Mesenchymal stem cell (in vitro differentiated cells and primary cell): ENCODE measurements around the gene MCM9.

Experiments
- DNase-seq: peaks from one replicate; pipeline ENCODE4 v3.0.0-alpha.2; 2013
- H2AFZ ChIP-seq: one replicate; pipeline ENCODE4 v1.6.1; 2013; ENCODE audit warnings: low read depth, mild to moderate bottlenecking, control low read depth, inconsistent platforms, low read length, moderate library complexity
- H2AK5ac ChIP-seq: 2 replicates; pipeline ENCODE4 v1.6.1; 2013; ENCODE audit warnings: low read length, moderate library complexity, mild to moderate bottlenecking, inconsistent platforms; ENCODE audit not compliant: severe bottlenecking
- H2BK120ac ChIP-seq: one replicate; pipeline ENCODE4 v1.6.1; 2013; ENCODE audit warnings: low read depth, mild to moderate bottlenecking, inconsistent platforms, low read length, moderate library complexity
- H2BK12ac ChIP-seq, 2 experiments: one replicate each; pipeline ENCODE4 v1.6.1; 2013; ENCODE audit warnings: inconsistent platforms in 2 of 2, low read length in 2 of 2, mild to moderate bottlenecking in 2 of 2, moderate library complexity in 2 of 2, control low read depth in 1 of 2
- H2BK15ac ChIP-seq: one replicate; pipeline ENCODE4 v1.6.1; 2013; ENCODE audit warnings: mild to moderate bottlenecking, low read depth, inconsistent platforms; ENCODE audit not compliant: poor library complexity, severe bottlenecking
- H2BK5ac ChIP-seq: 2 replicates; pipeline ENCODE4 v1.6.1; 2013; ENCODE audit warnings: low read depth, mild to moderate bottlenecking, low read length, control low read depth, inconsistent platforms; ENCODE audit not compliant: poor library complexity, severe bottlenecking
- H3K14ac ChIP-seq, 2 experiments: one replicate each; pipeline ENCODE4 v1.6.1; 2013; ENCODE audit warnings: inconsistent platforms in 2 of 2, low read length in 2 of 2, control low read depth in 1 of 2, mild to moderate bottlenecking in 1 of 2, moderate library complexity in 1 of 2
- H3K18ac ChIP-seq, 2 experiments: one replicate each; pipeline ENCODE4 v1.6.1; 2013; ENCODE audit warnings: inconsistent platforms in 2 of 2, low read length in 2 of 2, control low read depth in 1 of 2, low read depth in 1 of 2, mild to moderate bottlenecking in 1 of 2
- H3K23ac ChIP-seq, 2 experiments: one replicate each; pipeline ENCODE4 v1.6.1; 2013; ENCODE audit warnings: inconsistent platforms in 2 of 2, low read length in 2 of 2, mild to moderate bottlenecking in 2 of 2, moderate library complexity in 2 of 2, control low read depth in 1 of 2
- H3K27ac ChIP-seq: 2 replicates; pipeline ENCODE4 v1.5.1; 2013; ENCODE audit warnings: mild to moderate bottlenecking, moderate library complexity, low read length, control low read depth, inconsistent platforms; ENCODE audit not compliant: poor library complexity, severe bottlenecking
- H3K27me3 ChIP-seq, 2 experiments: 2 replicates each; pipeline versions ENCODE4 v1.6.1 to v1.7.0; 2013; ENCODE audit warnings: low read length in 2 of 2, mild to moderate bottlenecking in 2 of 2, moderate library complexity in 2 of 2, control low read depth in 1 of 2, inconsistent platforms in 1 of 2; ENCODE audit not compliant: control insufficient read depth in 1 of 2, insufficient read depth in 1 of 2
- H3K36me3 ChIP-seq, 2 experiments: 2 replicates each; pipeline versions ENCODE4 v1.6.1 to v1.7.0; 2013; ENCODE audit warnings: low read length in 2 of 2, control low read depth in 1 of 2, inconsistent platforms in 1 of 2, low read depth in 1 of 2, mild to moderate bottlenecking in 1 of 2; ENCODE audit not compliant: insufficient read depth in 2 of 2, control insufficient read depth in 1 of 2
- H3K4ac ChIP-seq, 2 experiments: one replicate each; pipeline ENCODE4 v1.6.1; 2013; ENCODE audit warnings: inconsistent platforms in 2 of 2, low read length in 2 of 2, mild to moderate bottlenecking in 2 of 2, moderate library complexity in 2 of 2, control low read depth in 1 of 2, low read depth in 1 of 2
- H3K4me1 ChIP-seq: 2 replicates; pipeline ENCODE4 v1.6.1; 2013; ENCODE audit warnings: low read depth, low read length, control low read depth; ENCODE audit not compliant: control insufficient read depth, insufficient read depth
- H3K4me2 ChIP-seq: 2 replicates; pipeline ENCODE4 v1.6.1; 2013; ENCODE audit warnings: low read length, mild to moderate bottlenecking, inconsistent platforms; ENCODE audit not compliant: poor library complexity, severe bottlenecking
- H3K4me3 ChIP-seq, 2 experiments: 2 replicates each; pipeline versions ENCODE4 v1.5.1 to v1.7.0; 2013; ENCODE audit warnings: low read length in 2 of 2, mild to moderate bottlenecking in 2 of 2, control low read depth in 1 of 2, low read depth in 1 of 2; ENCODE audit not compliant: insufficient read depth in 1 of 2
- H3K79me1 ChIP-seq: replicated peaks from 2 replicates; pipeline ENCODE4 v1.6.1; 2013; ENCODE audit warnings: mild to moderate bottlenecking, control low read depth, low read length, inconsistent platforms; ENCODE audit not compliant: poor library complexity, severe bottlenecking
- H3K9ac ChIP-seq: 2 replicates; pipeline ENCODE4 v1.7.0; 2013; ENCODE audit warnings: mild to moderate bottlenecking, low read length, moderate library complexity
- H3K9me3 ChIP-seq: 2 replicates; pipeline ENCODE4 v1.7.0; 2013; ENCODE audit warnings: mild to moderate bottlenecking, low read length; ENCODE audit not compliant: control insufficient read depth
- H4K8ac ChIP-seq: one replicate; pipeline ENCODE4 v1.6.1; 2013; ENCODE audit warnings: inconsistent platforms, mild to moderate bottlenecking, low read length, moderate library complexity
- H4K91ac ChIP-seq: one replicate; pipeline ENCODE4 v1.6.1; 2013; ENCODE audit warnings: mild to moderate bottlenecking, low read length, inconsistent platforms
- WGBS: methylation state at CpG from one replicate; pipeline ENCODE4 v1.1.7; 2013; ENCODE audit warnings: mixed read lengths; 5-methylcytosine and 5-hydroxymethylcytosine counted together

The MCM9 gene

GRCh38 chr6:118813775-118814174 is 121.2 kb downstream of the MCM9 start:
- Histone ChIP-seq H3K4me2 (no peak overlapping the region), H3K18ac (no peak overlapping the region), H3K79me1 (no peaks in the 10 kb centered on the region), H3K27me3 (no peaks in the 10 kb centered on the region), H3K36me3 (peaks cover 11 to 24% of the 10 kb centered on the region in 2 experiments), H3K23ac (no peak overlapping the region), H2AFZ (no peak overlapping the region), H3K14ac (no peak overlapping the region), H3K9ac (peak overlapping the region; percentile 48), H2BK12ac (no peak overlapping the region), H3K4ac (no peak overlapping the region), H3K27ac (no peak overlapping the region), H4K8ac (no peak overlapping the region), H3K4me3 (no peak overlapping the region), H2BK5ac (no peak overlapping the region), H2BK15ac (no peak overlapping the region), H3K4me1 (no peaks in the 10 kb centered on the region), H4K91ac (no peak overlapping the region), H2BK120ac (no peak overlapping the region), H3K9me3 (no peaks in the 10 kb centered on the region), H2AK5ac (no peak overlapping the region)
- 96% methylated on average over 2 of the region's 2 CpGs for WGBS
- peak; percentile 46 for DNase-seq

- H2BK15ac ChIP-seq: no peak overlapping the region
- H3K4me1 ChIP-seq: no peaks in the 10 kb centered on the region
- no peak overlapping the region for H4K8ac ChIP-seq
- no peak overlapping the region for H3K4ac ChIP-seq
- H2AK5ac ChIP-seq: no peak overlapping the region
- no peak for DNase-seq
- 90% methylated on average over 1 of the region's 1 CpG for WGBS
- no peak overlapping the region for H3K18ac ChIP-seq
- no peak overlapping the region for H3K27ac ChIP-seq
- no peaks in the 10 kb centered on the region for H3K27me3 ChIP-seq
- H3K23ac ChIP-seq: no peak overlapping the region
- no peak overlapping the region for H2BK5ac ChIP-seq
- H2AFZ ChIP-seq: no peak overlapping the region
- H2BK120ac ChIP-seq: no peak overlapping the region
- H3K9me3 ChIP-seq: no peaks in the 10 kb centered on the region
- H3K79me1 ChIP-seq: no peaks in the 10 kb centered on the region
- no peak overlapping the region for H2BK12ac ChIP-seq
- no peak overlapping the region for H3K4me3 ChIP-seq
- no peak overlapping the region for H4K91ac ChIP-seq
- H3K9ac ChIP-seq: peak overlapping the region; percentile 48
- no peak overlapping the region for H3K4me2 ChIP-seq
- peaks cover 11 to 24% of the 10 kb centered on the region in 2 experiments for H3K36me3 ChIP-seq
- no peak overlapping the region for H3K14ac ChIP-seq
These were observed 122.0 kb downstream of the MCM9 start for GRCh38 chr6:118812970-118813369.

- H3K9ac ChIP-seq: no peak overlapping the region
- H3K4me3 ChIP-seq: no peak overlapping the region
- no peak overlapping the region for H4K8ac ChIP-seq
- no peak overlapping the region for H2AFZ ChIP-seq
- H3K14ac ChIP-seq: no peak overlapping the region
- peaks cover 7 to 17% of the 10 kb centered on the region in 2 experiments for H3K36me3 ChIP-seq
- no peak overlapping the region for H2BK120ac ChIP-seq
- H2BK5ac ChIP-seq: no peak overlapping the region
- WGBS: 91% methylated on average over 4 of the region's 4 CpGs
- DNase-seq: no peak
- H3K9me3 ChIP-seq: no peaks in the 10 kb centered on the region
- H2AK5ac ChIP-seq: no peak overlapping the region
- H3K79me1 ChIP-seq: no peaks in the 10 kb centered on the region
- no peak overlapping the region for H3K4me2 ChIP-seq
- no peak overlapping the region for H4K91ac ChIP-seq
- H3K23ac ChIP-seq: no peak overlapping the region
- H2BK12ac ChIP-seq: no peak overlapping the region
- H3K18ac ChIP-seq: no peak overlapping the region
- no peaks in the 10 kb centered on the region for H3K27me3 ChIP-seq
- H3K4ac ChIP-seq: no peak overlapping the region
- H2BK15ac ChIP-seq: no peak overlapping the region
- no peak overlapping the region for H3K27ac ChIP-seq
- H3K4me1 ChIP-seq: no peaks in the 10 kb centered on the region
These were observed 124.4 kb downstream of the MCM9 start for GRCh38 chr6:118810420-118811027.

- WGBS: 86% methylated on average over 5 of the region's 5 CpGs
- Histone ChIP-seq H4K8ac (no peak overlapping the region), H3K27ac (no peak overlapping the region), H3K79me1 (no peaks in the 10 kb centered on the region), H2BK15ac (no peak overlapping the region), H2BK5ac (no peak overlapping the region), H2AFZ (no peak overlapping the region), H3K4me2 (no peak overlapping the region), H3K18ac (no peak overlapping the region), H3K9ac (no peak overlapping the region), H2BK12ac (no peak overlapping the region), H3K23ac (no peak overlapping the region), H3K9me3 (no peaks in the 10 kb centered on the region), H2BK120ac (no peak overlapping the region), H3K4me1 (peaks cover 3% of the 10 kb centered on the region), H2AK5ac (no peak overlapping the region), H3K14ac (no peak overlapping the region), H3K27me3 (no peaks in the 10 kb centered on the region), H3K36me3 (peaks cover 0 to 6% of the 10 kb centered on the region in 2 experiments), H3K4me3 (no peak overlapping the region), H4K91ac (no peak overlapping the region), H3K4ac (no peak overlapping the region)
- DNase-seq: no peak
These were observed 125.9 kb downstream of the MCM9 start for GRCh38 chr6:118808793-118809638.
